ENCODE data around the gene PPP2R5D. TPM values are rescaled to one million over a fixed set of nuclear protein-coding genes. Genes with fewer than 3 reads are reported as not detected.

PPP2R5D gene
- 60.5 and 80.8 TPM in 2 replicates for total RNA-seq

DNA sequence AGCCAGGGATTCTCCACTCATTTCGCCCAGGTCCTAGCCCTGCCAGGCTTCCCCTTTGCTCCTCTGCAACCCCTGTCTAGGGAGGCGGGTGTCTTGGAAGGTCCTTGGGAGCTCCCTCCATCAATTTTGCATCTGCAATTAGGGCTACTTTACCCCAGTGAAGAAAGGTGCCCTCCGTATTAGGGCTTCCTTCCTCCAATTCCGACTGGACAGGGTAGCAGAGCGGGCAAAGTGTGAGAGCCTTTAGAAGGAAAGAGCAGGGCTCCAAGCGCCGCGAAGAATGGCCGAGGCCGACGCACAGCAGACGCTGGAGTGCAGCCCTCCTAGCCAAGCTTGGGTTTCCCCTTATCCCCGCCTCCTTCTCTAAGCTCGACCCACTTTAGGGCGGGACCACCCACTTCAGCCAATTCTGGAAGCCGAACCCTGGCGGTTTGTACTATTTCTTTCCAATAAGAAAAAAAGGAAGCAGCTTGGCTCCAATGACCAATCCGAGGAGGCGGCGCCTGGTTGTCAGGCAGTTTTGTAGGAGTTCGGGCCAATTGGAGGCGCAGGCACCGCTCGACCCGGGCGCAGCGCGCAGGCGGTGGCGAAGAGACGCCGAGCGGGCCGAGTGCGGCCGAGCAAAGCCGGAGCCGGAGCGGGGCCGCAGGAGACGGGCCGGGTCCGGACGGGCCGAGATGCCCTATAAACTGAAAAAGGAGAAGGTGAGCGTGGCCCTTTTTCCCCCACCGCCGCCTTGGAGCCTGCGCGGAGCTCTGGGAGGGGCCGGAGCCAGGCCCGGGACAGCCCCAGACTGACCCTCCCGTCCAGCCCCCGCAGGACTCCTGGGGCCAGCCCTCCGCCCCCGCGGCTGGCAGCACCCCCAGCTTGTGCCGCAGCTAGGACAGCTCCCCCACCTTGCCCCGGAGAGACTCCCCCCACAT lies at the start of gene PPP2R5D:
Gene PPP2R5D (plus strand): TSS at position 570 of the 923 bp plus-strand sequence. CDS start 108 bp downstream, at position 678.

DNA sequence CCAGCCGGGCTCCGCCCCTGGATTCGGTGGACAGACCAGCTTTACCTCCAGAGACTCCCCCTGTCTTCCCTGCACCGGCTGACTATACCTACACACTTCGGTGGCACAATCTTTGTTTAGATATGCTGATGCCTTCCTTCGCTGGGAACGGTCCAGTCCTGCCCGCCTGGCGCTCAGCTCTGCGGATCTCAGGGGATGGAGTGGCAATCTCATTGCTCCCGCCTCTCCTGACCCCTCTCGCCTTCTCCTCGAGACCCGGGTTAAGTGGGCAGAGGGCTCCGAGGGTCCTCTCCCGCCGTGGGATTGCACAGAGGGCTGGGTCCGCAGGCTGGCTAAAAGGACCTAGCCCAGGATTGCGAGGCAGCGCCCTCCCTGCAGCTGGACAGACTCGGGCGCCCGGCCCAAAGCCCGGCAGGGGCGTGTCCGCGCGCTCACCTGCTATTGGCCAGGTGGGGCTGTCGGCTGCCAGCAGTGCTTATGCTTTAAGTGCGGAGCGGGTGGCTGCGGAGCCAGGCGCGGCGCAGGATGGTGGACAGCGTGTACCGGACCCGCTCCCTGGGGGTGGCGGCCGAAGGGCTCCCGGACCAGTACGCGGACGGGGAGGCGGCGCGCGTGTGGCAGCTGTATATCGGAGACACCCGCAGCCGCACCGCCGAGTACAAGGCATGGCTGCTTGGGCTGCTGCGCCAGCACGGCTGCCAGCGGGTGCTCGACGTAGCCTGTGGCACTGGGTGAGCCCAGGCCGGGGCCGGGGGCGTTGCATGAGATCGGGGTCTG lies 23.9 kb upstream of the PPP2R5D start, which contains the start of gene GNMT:
Gene GNMT (plus strand): TSS at position 512 of the 777 bp plus-strand sequence. CDS start 14 bp downstream, at position 526.

GRCh38 chr6:42978839-42979522 lies 5.4 kb upstream of the PPP2R5D start, which contains the start of gene PEX6:
TSS of gene PEX6 (minus strand) at chr6:42979181. CDS start at chr6:42979150, 31 bp downstream.

GRCh38 chr6:43013843-43014433 lies 29.6 kb downstream of the PPP2R5D start, which contains the start of the genes KLHDC3 and MEA1:
TSS of gene KLHDC3 (plus strand) at chr6:43014249. CDS start at chr6:43017193, 2,944 bp downstream.
TSS of gene MEA1 (minus strand) at chr6:43013946. CDS start at chr6:43013813, 133 bp downstream.

DNA sequence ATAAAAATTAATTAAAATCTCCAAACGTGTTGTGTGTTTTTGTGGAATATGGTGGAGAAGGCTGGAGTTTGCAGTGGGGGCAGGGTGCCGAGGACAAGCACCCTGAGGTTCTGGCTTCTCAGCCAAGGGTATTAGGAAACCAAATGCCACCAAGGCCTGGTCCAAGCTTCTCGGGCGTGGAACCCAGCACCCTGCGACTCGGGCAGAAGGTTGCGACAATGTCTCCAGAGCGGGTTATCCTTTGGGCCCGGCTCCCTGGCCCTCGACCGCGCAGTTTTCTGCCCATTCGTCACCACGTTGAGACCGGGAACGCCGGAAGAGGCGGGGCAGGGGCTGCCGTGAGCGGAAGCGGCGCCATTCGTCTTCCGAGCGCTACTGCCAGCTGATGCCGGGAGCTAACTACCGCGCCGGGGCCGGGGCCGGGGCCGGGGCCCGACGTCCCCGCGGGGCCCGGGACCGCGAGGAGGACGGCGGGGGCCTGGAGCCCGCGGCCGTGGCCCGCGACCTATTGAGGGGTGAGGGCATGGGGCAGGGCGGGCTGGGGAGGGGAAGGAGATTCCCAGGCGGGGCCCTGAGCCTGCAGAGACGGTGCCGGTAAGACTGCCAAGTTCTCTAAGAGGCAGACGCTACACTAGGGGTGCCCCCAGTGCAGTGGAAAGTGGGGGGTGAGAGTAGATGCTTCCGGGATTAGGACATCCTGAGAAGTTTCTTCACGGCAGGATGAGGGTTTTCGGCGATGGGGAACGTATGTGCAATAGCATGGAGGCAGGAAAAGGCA lies 37.1 kb downstream of the PPP2R5D start, which contains the start of gene RRP36:
Gene RRP36 (plus strand): TSS at position 354 of the 778 bp plus-strand sequence. CDS start 32 bp downstream, at position 386.

DNA sequence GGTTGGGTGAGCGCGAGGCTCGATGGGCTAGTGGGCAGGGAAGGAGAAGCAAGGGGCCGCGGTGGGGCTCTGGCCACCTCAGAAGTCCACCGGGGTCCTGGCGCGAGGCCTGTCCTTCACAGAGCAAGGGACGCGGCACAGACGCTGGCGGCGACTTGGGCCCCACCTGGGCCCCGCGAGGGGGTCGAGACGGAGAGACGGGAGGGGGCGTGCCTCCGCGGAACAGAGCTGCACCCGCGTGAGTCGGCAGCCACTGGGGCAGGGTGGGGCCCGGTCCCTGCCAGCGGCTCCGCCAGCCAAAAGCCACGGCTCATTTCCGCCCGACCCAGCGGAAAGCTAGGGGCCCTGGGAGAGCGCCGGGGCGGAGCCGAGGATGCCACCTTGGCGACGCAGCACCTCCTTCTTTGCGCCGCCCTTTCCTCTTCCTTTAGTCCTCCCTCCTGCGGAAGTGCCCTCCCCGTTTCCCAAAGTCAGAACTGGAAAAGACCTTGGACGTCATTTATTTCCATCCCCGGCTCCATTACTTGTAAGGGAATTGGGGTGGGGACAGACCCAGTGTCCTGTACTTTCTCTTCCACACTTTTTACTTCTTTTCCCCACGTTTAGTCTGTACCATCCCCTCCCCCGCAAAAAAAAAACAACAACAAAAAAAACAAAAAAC lies 69.3 kb downstream of the PPP2R5D start, which contains the start of gene CUL7:
Gene CUL7 (minus strand): TSS at position 307 of the 661 bp plus-strand sequence. CDS start 1,063 bp downstream, outside the sequence.

DNA sequence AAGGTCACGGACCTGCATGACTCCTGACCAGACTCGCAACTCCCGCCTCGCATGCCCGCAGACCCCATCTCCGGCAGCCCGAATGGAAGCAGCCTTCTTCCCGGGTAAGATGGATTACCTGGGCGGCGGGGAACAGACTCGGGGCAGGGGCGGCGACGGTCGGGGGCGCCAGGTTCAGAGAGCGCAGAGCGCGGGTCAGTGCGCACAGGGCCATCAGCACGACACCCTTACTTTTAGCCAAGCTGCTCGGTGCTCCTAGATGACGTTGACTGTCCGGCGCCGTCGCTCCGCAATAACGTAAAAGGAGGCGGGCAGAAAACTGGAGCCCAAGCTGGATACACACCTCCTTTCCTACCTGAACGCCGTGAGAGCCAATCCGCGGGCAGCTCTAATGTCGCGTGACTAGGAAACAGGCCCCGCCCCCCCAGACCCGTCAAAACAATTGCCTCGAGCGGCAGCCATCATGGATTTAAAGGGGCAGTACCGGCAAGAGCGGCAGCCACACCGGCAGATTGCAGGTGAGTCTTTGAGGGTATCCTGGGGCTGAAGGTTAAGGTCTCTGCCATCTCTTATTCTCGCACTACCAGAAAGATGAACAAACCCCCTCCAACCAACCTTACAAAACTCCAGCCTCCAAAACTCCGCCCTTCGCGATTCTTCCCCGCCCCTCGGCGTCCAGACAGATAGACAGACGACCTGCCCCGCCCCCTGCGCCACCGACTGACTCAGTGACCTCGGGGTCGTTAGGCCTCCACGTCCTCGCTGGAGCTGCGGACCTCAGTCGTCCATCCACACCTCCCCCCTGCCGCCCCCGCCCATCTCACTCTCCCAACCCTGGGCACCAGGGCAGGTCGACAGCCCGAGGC lies 75.0 kb downstream of the PPP2R5D start, which contains the start of the genes KLC4 and MRPL2:
Gene KLC4 (plus strand): TSS at position 464 of the 866 bp plus-strand sequence. CDS start 1,705 bp downstream, outside the sequence.
Gene MRPL2 (minus strand): TSS at position 267 of the 866 bp plus-strand sequence. CDS start 53 bp downstream, at position 214.

Other genes with a start within 250 kb of the PPP2R5D start
- 32.2 and 36.6 TPM in 2 replicates for gene TBCC, start 238.5 kb upstream of the PPP2R5D start, total RNA-seq
- gene BICRAL, start 202.5 kb upstream of the PPP2R5D start, total RNA-seq, result 2.0 and 2.6 TPM in 2 replicates
- 107 and 128 TPM in 2 replicates for gene RPL7L1, start 105.0 kb upstream of the PPP2R5D start, total RNA-seq
- not detected in 2 replicates for gene PTCRA, start 68.5 kb upstream of the PPP2R5D start, total RNA-seq
- gene CNPY3, start 55.1 kb upstream of the PPP2R5D start, total RNA-seq, result 29.5 and 32.7 TPM in 2 replicates
- gene GNMT, start 23.8 kb upstream of the PPP2R5D start, total RNA-seq, result not detected in 2 replicates
- gene PEX6, start 5.4 kb upstream of the PPP2R5D start, total RNA-seq, result 26.6 and 28.3 TPM in 2 replicates
- gene MEA1, start 29.4 kb downstream of the PPP2R5D start, total RNA-seq, result 83.5 and 84.1 TPM in 2 replicates
- gene KLHDC3, start 29.7 kb downstream of the PPP2R5D start, total RNA-seq, result 64.0 and 68.7 TPM in 2 replicates
- gene RRP36, start 37.1 kb downstream of the PPP2R5D start, total RNA-seq, result 80.3 and 94.5 TPM in 2 replicates
- 14.5 and 15.2 TPM in 2 replicates for gene CUL7, start 69.3 kb downstream of the PPP2R5D start, total RNA-seq
- 32.4 and 33.4 TPM in 2 replicates for gene MRPL2, start 74.9 kb downstream of the PPP2R5D start, total RNA-seq
- gene KLC4, start 75.1 kb downstream of the PPP2R5D start, total RNA-seq, result 10.3 and 11.7 TPM in 2 replicates
- 84.4 and 112 TPM in 2 replicates for gene PTK7, start 91.7 kb downstream of the PPP2R5D start, total RNA-seq
- gene SRF, start 186.7 kb downstream of the PPP2R5D start, total RNA-seq, result 23.3 and 29.9 TPM in 2 replicates
- gene CUL9, start 197.6 kb downstream of the PPP2R5D start, total RNA-seq, result 29.6 and 32.2 TPM in 2 replicates
- 129 and 187 TPM in 2 replicates for gene DNPH1, start 244.9 kb downstream of the PPP2R5D start, total RNA-seq